SKM-1 treated with dmso at 0.1 percent for 144 hours (cell line): Measurements from ENCODE around the gene PKN1.

Experiments used
- DNase-seq: peaks from one replicate; lab custom pipeline; 2025; ENCODE audit not compliant: unreplicated experiment; lab: John Stamatoyannopoulos, UW

Gene PKN1

DNA sequence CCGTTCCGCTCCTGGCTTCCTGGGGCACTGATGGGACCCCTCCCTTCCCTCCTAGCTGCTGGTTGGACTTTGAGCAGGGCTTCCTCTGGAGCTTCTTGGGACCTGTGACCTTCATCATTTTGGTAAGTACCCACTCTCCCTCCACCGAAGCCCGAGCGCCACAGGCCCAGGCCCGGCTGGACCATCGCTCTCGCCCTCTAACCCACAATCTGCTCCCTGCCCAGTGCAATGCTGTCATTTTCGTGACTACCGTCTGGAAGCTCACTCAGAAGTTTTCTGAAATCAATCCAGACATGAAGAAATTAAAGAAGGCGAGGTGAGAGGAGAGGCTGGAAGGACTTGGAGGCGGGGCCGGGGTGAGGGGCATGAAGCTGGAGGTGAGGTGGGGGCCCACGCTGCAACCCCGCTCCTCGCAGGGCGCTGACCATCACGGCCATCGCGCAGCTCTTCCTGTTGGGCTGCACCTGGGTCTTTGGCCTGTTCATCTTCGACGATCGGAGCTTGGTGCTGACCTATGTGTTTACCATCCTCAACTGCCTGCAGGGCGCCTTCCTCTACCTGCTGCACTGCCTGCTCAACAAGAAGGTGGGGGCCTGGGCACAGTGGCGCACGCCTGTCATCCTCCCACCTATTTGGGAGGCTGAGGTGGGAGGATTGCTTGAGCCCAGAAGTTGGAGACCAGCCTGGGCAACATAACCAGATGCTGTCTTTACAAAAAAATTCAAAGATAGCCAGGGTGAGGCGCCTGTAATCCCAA, 26.3 kb upstream of the PKN1 start:
- DNase-seq: no peak

DNA sequence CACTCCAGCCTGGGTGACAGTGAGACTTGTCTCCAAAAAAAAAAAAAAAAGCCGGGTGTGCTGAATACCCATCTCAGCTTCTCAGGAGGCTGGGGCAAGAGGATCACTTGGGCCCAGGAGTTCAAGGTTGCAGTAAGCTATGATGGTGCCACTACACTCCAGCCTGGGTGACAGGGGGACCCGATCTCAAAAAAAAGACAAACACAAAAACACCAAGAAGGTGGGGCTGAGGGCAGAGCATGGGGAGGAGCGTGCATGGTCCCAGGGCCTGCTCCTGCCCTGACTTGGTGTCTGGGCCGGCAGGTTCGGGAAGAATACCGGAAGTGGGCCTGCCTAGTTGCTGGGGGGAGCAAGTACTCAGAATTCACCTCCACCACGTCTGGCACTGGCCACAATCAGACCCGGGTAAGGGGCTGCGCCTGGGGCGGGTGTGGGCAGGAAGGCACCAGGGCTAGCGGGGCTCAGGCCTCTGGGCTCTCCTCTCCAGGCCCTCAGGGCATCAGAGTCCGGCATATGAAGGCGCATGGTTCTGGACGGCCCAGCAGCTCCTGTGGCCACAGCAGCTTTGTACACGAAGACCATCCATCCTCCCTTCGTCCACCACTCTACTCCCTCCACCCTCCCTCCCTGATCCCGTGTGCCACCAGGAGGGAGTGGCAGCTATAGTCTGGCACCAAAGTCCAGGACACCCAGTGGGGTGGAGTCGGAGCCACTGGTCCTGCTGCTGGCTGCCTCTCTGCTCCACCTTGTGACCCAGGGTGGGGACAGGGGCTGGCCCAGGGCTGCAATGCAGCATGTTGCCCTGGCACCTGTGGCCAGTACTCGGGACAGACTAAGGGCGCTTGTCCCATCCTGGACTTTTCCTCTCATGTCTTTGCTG, 25.3 kb upstream of the PKN1 start:
- no peak for DNase-seq

DNA sequence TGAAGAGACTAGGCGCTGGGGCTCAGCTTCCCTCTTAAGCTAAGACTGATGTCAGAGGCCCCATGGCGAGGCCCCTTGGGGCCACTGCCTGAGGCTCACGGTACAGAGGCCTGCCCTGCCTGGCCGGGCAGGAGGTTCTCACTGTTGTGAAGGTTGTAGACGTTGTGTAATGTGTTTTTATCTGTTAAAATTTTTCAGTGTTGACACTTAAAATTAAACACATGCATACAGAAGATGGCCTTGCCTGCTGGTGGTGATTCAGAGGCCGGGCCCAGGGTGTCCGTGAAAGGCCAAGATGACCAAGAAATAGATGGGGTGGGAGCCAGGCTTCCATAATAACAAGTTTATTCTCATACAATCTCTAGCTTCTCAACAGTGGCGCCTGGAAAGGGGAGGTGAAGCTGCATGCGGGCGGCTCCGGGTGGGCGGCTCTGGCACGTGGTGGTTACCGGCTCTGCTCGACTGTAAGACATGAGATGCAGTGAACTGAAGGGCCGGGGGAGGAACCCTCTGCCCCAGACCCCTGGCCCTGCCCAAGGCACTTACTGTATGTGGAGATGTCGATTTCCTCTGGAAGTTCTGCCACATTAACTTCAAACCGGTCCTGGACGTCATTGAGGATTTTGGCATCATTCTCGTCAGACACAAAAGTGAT, 24.5 kb upstream of the PKN1 start:
- DNase-seq: no peak

DNA sequence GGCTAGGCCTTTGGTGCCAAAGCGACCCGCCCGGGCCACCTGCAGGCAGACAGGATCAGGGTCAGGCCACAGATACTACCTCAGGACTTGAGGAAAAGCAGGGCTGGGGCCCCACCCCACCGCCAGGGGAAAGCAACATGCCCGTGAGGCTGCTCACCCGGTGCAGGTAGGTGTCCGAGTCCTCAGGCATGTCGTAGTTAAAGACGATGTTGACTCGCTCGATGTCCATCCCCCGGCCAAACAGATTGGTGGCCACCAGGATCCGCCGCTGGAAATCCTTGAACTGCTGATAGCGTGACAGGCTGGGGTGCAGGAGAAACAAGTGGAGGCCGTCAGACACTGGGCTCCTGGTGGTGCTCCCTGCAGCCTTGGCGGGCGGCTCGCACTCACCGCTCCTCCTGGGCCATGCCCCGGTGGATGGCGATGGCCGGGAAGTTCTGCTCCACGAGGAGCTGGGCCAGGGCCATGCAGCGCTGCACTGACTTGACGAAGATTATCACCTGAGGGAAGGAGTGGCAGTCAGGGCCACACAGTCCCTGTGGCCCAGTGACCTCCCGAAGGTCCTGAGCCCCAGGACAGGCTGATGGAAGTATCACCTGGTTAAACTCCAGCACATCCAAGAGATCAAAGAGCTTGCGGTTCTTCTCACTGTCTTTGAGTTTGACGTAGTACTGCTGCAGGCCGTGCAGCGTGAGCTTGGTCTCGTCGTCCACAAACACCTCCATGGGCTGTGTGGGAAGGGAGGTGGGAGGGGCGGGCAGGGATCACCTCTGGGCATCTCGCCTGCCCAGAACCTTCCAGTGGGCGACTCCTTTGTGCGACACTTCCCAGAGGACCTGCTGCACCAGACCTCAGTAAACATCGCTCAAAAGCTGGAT, 23.7 kb upstream of the PKN1 start:
- DNase-seq: no peak

DNA sequence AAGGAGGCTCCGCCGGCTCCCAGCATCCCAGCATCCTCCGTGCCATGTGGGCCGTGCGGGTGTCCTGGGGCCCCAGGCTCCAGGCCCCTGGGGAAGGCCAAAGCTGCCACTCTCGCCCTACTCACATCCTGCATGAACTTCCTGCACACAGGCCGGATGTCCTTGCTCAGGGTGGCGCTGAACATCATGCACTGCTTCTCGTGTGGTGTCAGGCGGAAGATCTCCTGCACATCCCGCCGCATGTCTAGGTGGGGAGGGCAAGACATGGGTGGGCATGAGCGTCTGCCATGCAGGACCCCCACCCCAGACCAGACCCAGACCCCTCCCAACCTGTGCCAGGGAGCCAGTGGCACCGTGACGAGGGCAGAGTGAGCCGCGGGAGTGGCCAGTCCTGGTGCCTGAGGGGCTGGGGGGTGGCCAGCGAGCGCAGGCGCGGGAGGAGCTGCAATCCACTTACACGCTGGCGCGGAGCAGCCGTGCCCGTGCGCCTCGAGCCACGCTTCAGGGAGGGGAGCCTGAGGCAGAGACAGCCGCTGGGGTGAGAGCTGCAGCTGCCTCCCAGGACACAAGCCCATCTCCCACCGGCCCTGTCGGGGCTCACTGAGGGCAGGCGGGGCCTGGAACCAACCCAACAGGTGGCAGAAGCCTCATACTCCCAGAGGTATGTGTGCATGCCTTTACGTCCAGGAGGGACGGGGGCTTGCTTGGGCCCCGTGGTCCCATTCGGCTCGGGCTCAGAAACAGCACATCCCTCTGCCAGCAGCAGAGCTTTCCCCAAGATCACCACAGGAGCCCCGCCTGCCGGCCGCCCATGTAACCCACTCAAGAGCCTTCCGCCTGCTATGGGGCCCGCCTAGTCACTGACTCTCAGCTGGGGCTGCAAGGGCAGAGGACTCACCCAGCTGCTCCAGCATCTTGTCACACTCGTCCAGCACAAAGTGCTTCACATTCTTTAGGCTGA, 22.7 kb upstream of the PKN1 start:
- DNase-seq: no peak

DNA sequence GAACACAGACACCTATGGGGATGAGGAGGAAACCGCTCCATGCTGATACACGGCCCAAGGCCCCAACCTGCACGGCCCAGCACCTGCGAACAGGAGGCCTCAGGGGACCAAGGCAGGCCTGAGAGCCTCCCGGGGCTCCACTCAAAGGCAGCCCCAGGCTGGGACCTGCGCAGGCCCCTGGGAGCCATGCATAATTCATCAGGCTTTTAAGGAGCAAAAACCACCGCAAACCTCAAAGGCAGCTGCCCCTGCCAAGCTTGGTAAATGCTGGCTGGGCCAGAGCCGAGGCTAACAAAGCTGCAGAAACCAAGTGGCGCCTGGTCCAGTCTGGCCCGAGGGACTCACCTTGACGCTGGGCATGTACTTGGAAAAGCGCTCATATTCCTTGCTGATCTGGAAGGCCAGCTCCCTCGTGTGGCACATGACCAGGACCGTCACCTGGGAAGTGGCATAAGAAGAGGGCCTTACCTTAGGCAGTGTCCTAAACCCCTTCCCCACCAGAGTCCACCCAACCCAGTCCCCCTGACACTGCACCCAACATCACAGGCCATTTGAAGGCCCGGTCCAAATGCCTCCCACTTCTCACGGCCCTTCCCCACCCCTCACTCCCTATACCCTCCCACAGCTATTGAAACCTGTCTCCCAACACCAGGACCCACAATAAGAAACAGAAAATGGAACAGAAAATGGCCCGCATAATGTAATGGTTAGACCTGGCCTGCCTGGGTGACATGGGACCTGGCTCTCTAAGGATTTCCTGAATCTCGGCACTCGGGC, 21.8 kb upstream of the PKN1 start:
- DNase-seq: no peak

DNA sequence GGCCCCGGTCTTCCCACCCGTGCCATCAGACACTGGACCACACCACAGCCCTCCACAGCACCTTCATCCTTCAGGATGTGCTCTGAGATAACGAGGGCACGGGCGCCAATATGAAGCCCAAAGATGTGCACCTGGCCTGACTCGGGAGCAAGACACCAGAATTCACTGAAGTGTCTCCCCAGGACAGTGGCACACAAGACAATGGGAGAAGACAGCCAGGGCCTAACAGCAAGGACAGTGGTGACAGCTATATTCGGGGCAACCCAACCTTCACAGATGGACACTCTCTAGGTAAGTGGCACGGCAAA, 21.2 kb upstream of the PKN1 start:
- no peak for DNase-seq

DNA sequence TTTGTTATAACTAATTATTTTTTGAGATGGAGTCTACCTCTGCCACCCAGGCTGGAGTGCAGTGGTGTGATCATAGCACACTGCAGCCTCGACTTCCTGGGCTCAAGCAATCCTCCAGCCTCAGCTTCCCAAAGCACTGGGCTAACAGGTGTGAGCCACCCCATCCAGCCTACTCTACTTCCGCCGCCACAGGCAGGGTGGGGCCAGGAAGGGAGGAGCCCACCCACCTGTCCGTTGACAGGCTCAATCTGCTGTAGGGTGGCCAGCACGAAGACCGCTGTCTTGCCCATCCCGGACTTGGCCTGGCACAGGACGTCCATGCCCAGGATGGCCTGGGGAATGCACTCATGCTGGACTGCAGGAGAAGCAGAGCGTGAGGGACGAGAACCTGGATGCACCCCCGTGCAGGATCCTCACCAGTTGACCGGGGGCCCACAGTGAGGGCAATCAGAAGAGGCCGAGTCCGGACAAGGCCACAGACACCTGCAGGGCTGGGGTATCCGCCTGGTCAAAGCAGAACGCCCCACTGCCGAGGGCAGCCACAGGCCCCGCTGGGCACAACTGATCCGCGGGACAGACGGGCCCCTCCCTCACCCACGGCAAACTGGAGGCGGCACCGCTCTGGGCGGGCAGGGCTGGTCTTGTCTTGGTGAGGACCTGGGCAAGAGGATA, 20.6 kb upstream of the PKN1 start:
- DNase-seq: no peak

DNA sequence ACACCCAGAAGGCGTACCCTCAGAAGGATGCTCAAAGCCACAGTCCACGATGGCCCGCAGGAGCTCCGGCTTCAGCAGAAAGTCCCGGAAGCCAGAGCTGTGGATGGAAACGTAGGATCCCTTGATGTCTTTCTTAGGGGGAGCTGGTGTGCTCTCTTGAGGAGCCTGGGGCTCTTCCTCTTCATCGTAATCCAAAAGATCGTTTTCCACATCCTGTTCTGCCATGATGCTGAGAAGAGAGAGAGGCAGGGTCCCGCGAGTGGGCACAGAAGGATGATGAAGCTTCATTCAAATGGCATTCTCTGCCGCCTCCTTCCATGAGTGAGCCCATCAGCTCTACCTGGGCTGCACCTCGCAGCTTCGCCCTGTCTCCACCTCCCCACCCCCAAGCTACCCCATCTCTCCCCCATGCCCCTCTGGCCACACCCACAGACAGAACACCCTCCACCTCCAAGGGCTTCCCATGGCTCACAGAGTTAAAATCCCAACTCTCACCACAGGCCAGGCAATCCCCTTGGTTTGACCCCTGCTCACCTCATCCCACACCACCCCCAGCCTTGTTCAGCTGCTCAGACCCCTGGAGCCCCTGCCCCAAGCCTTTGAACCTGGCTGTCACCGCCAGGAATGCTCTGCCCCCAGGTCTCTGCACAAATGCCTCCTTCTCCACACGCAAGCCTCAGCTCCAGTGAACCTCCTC, 20.0 kb upstream of the PKN1 start:
- no peak for DNase-seq

DNA sequence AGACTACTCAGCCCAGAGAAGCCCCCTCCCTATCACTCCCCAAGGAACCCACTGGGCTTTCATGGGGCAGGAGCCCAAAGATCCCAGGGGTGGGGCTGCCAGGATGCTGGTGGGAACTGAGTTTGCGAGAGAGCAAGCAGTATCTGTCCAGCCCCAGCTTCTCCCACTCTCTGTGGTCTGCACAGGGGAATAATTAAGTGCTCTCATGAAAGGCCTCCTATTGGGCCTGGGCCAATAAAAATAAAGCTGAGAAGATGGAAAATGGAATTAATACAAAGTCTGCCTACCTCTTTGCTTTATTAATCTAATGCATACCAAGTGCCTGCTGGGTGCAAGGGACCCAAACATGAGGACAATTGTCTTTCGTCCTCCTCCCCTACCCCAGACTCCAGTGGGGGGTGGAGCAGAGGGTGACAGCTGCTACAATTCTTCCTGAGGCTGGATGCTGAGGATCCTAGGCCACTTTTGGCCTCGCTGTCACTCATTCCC, 19.4 kb upstream of the PKN1 start:
- DNase-seq: no peak

DNA sequence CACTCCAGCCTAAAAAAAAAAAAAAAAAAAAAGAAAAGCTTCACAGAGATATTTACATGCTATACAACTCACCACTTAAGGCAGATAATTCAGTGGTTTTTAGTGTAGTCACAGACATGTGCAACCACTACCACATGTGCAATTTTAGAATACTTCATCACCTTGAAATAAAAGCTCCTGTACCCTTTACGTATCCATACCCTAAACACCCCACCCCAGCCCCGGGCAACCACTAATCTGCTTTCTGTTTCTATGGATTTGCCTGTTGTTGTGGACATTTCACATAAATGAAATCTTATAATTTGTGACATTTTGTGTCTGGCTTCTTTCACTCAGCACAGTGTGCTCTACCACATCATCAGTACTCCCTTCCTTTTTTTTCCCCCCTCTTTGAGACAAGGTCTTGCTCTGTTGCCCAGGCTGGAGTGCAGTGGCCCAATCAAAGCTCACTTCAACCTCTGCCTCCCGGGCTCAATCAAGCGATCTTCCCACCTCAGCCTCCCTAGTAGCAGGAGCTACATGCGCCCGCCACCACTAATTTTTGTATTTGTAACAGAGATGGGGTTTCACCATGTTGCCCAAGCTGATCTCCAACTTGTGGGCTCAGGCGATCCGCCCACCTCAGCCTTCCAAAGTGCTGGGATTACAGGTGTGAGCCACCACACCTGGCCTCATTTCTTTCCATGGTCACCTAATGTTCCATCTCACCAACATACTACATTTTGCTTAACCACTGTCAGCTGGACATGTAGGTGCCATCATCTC, 18.0 kb upstream of the PKN1 start:
- no peak for DNase-seq

DNA sequence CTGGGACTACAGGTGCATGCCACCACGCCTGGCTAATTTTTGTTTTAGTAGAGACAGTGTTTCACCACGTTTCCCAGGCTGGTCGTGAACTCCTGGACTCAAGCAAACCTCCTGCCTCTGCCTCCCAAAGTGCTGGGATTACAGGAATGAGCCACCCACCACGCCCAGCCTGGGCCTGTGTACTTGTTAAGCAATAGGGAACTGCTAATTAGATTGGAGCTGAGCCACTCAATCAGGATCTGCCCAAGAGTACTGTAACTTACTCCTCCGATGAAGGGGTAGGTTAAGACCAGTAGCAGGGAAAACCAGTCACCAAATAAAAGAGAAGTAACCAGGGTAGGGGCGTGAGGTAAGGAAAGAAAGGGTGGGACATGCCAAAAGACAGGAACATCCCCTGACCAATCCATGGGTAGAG, 16.3 kb upstream of the PKN1 start:
- no peak for DNase-seq

DNA sequence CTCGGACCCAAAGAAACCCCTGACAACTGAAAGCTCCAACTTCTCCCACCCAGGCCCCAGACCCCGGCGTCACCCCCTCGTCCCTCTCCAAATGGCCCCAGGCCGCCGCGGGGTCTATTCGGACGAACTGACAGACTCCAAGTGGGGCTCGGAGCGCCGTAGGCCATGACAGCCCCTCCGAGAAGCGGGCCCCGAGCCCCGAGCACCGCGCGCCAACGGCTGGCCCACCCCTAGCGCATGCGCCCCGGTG, 14.3 kb upstream of the PKN1 start:
- DNase-seq: no peak

DNA sequence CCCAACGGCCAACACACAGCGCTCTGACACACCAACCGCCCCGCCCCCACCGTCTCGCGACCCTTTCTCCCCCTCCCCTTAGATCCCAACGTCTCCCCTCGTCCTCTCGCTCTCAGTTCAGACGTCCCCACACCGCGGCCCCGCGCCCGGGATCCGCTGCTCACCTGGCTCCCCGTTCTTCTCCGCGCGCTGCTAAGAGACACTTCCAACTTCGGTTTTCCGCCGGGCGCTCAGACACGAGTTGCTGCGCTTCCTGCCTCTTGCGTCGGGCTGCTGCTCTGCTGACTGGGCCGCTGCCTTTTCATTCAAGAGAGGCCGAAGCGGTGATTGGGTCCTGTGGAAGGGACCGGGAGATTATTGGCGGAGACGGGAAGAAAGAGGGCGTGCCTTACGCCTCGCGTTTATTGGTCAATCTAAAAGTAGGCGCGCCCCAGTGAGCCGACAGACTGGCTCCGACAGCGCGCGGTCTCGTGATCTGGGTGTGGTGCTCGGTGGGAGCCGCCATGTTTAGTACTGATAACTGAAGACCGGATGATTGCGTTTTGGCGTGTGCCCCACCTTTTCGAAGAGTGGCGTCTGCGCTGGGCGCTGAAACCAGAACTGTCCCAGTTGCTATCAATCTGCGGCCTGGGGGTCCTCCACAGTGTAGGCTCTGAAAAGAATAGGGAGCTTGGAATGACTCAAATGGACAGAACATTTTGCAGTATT, 13.8 kb upstream of the PKN1 start, which contains the start of gene DDX39A:
DDX39A (minus strand) TSS at position 236 of the 708 bp plus-strand sequence. CDS start 6,121 bp downstream, outside the sequence.
- peak; percentile 99 for DNase-seq

DNA sequence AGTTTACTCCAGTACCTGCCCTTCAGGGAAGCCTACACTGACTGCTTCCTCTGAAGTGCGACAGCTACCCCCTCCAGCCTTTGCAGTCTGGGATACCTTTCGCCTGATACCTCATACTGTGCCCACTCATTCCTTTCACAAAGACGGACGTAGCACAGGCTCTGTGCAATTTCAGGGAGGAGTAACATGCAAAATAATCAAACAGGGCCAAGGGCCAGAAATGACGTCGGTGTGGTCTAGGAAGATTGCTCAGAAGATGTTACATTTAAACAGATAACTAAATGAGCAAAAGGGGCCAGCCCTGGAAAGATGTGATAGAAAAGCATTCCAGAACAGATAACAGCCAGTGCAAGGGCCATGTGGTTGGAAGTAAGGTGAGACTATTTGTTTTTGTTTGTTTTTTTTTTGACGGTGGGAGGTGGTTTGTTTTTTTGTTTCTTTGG, 7.4 kb upstream of the PKN1 start:
- no peak for DNase-seq

DNA sequence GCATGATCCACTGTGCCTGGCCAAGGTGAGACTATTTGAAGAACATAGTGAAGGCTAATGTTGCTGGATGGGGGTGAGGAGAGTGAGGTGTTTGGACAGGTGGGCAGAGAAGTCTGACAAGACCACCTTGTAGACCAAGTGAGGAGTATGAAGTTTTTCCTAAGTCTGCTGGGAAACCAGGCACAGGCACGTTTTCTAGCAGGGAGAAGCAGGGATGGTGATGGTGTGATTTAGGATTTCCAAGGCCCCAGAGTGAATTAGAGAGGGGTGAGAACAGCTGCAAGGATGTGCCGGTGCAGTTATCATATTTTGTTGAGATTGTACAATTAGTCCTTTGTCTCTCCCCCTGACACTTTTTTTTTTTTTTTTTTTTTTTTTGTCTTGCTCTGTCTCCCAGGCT, 5.6 kb upstream of the PKN1 start:
- no peak for DNase-seq
